ENCODE results near the gene CEACAM20.

DNA sequence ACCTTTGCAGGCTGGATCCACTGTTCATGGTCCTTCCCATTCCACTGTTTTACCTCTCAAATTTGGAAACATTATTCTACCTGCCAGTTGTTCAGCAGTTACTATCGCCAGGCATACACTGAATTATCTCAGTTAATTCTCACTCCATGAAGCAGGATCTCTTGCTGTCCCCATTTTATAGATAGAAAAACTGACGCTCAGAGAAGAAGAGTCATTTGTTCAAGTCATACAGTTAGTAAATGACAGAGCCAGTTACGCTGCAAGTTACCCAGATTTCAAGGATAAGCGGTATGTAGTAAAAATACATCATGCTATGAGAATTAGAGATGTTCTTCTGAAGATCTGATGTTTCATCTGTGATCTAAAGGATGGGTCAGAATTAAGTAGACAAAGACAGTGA, 43.7 kb upstream of the CEACAM20 start:
- TF ChIP-seq, protein P1, sequence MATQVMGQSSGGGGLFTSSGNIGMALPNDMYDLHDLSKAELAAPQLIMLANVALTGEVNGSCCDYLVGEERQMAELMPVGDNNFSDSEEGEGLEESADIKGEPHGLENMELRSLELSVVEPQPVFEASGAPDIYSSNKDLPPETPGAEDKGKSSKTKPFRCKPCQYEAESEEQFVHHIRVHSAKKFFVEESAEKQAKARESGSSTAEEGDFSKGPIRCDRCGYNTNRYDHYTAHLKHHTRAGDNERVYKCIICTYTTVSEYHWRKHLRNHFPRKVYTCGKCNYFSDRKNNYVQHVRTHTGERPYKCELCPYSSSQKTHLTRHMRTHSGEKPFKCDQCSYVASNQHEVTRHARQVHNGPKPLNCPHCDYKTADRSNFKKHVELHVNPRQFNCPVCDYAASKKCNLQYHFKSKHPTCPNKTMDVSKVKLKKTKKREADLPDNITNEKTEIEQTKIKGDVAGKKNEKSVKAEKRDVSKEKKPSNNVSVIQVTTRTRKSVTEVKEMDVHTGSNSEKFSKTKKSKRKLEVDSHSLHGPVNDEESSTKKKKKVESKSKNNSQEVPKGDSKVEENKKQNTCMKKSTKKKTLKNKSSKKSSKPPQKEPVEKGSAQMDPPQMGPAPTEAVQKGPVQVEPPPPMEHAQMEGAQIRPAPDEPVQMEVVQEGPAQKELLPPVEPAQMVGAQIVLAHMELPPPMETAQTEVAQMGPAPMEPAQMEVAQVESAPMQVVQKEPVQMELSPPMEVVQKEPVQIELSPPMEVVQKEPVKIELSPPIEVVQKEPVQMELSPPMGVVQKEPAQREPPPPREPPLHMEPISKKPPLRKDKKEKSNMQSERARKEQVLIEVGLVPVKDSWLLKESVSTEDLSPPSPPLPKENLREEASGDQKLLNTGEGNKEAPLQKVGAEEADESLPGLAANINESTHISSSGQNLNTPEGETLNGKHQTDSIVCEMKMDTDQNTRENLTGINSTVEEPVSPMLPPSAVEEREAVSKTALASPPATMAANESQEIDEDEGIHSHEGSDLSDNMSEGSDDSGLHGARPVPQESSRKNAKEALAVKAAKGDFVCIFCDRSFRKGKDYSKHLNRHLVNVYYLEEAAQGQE (IDR thresholded peaks at IDR 0.05; ENCODE audit: insufficient read depth in 1 of 2, low read depth in 2 of 2, low read length in 2 of 2) = no peak
- TF ChIP-seq SIN3A (IDR thresholded peaks at IDR 0.05; ENCODE audit: borderline replicate concordance, insufficient read depth, low read length) = no peak
- TF ChIP-seq POLR2AphosphoS5 (IDR thresholded peaks at IDR 0.05; ENCODE audit: low read depth, low read length) = no peak
- no peak for TF ChIP-seq TAF1 (IDR thresholded peaks at IDR 0.05; ENCODE audit: borderline replicate concordance, insufficient read depth, low read length)
- TF ChIP-seq FOXP2 (optimal IDR thresholded peaks at IDR 0.05; ENCODE audit: borderline replicate concordance, extremely low read depth, extremely low read length, insufficient read depth) = no peak
